ENCODE measurements around the gene ZP4. TPM values are rescaled to one million over a fixed set of nuclear protein-coding genes. Genes with fewer than 3 reads are reported as not detected.

Gene ZP4
- polyA plus RNA-seq, 1 experiment: not detected

DNA sequence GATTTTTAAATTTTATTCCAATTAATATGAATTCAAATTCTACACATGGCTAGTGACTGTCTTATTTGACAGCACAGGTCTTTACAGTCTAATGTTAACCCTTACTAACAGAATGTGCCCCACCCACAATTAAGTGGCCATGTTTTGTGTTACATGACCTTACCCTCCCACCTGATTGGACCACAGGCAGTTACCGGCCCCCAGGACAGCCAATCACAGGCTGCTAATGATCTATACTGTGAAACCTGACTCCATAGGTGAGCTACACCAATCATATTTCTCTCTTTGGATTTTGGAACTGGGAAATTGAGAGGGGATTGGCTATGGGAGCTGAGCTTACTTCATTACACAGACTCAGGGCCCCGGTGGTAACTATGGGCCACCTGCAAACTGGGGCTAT, 27.5 kb downstream of the ZP4 start:
- DNase-seq (ENCODE audit: low read depth): no peak
- Histone ChIP-seq H3K27me3 (ENCODE audit: control insufficient read depth, insufficient read depth, low read length) (no peaks in the 10 kb centered on the region), H3K36me3 (ENCODE audit: control insufficient read depth, insufficient read depth, low read length) (no peaks in the 10 kb centered on the region), H3K4me3 (ENCODE audit: low read depth, low read length) (no peak overlapping the region)
- ChIA-PET CTCF (no interaction called here), POLR2A (no interaction called here)
- TF ChIP-seq, protein P1, sequence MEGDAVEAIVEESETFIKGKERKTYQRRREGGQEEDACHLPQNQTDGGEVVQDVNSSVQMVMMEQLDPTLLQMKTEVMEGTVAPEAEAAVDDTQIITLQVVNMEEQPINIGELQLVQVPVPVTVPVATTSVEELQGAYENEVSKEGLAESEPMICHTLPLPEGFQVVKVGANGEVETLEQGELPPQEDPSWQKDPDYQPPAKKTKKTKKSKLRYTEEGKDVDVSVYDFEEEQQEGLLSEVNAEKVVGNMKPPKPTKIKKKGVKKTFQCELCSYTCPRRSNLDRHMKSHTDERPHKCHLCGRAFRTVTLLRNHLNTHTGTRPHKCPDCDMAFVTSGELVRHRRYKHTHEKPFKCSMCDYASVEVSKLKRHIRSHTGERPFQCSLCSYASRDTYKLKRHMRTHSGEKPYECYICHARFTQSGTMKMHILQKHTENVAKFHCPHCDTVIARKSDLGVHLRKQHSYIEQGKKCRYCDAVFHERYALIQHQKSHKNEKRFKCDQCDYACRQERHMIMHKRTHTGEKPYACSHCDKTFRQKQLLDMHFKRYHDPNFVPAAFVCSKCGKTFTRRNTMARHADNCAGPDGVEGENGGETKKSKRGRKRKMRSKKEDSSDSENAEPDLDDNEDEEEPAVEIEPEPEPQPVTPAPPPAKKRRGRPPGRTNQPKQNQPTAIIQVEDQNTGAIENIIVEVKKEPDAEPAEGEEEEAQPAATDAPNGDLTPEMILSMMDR (IDR thresholded peaks at IDR 0.05; ENCODE audit: insufficient read depth, low read depth, low read length): no peak

GRCh38 chr1:237861944-237862343, 28.8 kb downstream of the ZP4 start:
- Histone ChIP-seq H3K36me3 (ENCODE audit: control insufficient read depth, insufficient read depth, low read length) (no peaks in the 10 kb centered on the region), H3K4me3 (ENCODE audit: low read depth, low read length) (no peak overlapping the region), H3K27me3 (ENCODE audit: control insufficient read depth, insufficient read depth, low read length) (no peaks in the 10 kb centered on the region)
- DNase-seq (ENCODE audit: low read depth): no peak
- ChIA-PET POLR2A (no interaction called here), CTCF (no interaction called here)
- TF ChIP-seq, protein P1 (IDR thresholded peaks at IDR 0.05; ENCODE audit: insufficient read depth, low read depth, low read length): no peak

DNA sequence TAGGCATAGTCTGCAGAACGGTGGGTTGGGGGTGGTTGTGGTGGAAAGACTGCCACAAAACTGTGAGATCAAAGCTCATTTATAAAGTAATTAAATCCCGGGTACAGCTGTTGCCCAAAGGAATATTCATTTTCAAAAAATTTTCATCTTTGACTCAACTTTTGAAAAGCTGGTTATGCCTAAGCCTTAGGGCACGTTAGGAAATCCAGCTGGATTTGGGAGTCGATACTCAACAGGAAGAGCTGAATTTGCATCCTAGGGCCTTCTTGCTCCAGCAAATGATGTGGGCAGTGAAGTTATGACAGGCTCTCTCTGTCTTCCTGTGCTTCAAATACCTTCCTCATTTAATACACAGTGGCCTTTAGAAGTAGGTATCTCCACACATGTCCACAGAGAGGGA, 31.7 kb downstream of the ZP4 start:
- H3K27me3 ChIP-seq (ENCODE audit: control insufficient read depth, insufficient read depth, low read length): no peaks in the 10 kb centered on the region
- ChIA-PET CTCF (no interaction called here), POLR2A (no interaction called here)
- TF ChIP-seq, protein P1 (IDR thresholded peaks at IDR 0.05; ENCODE audit: insufficient read depth, low read depth, low read length): no peak
- no peak for DNase-seq (ENCODE audit: low read depth)
- H3K36me3 ChIP-seq (ENCODE audit: control insufficient read depth, insufficient read depth, low read length): no peaks in the 10 kb centered on the region
- H3K4me3 ChIP-seq (ENCODE audit: low read depth, low read length): no peak overlapping the region

DNA sequence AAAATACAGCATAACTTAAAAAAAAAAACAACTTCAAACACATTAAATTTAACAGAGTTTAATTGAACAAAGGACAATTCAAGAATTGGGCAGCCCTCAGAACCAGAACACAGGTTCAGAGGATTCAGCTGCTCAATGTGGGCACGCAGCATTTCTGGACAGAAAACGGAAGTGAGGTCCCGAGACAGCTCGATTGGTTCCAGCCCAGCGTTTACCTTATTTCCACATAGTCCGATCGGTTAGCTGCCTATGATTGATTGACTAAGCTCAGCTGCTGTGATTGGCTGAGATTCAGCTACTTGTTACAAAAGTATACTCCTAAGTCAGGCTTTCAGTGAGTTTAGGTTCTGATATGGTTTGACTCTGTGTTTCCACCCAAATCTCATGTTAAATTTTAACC, 33.3 kb downstream of the ZP4 start:
- DNase-seq (ENCODE audit: low read depth): no peak
- Histone ChIP-seq H3K27me3 (ENCODE audit: control insufficient read depth, insufficient read depth, low read length) (no peaks in the 10 kb centered on the region), H3K4me3 (ENCODE audit: low read depth, low read length) (no peak overlapping the region), H3K36me3 (ENCODE audit: control insufficient read depth, insufficient read depth, low read length) (no peaks in the 10 kb centered on the region)
- TF ChIP-seq, protein P1 (IDR thresholded peaks at IDR 0.05; ENCODE audit: insufficient read depth, low read depth, low read length): no peak
- CTCF ChIA-PET: no interaction called here
- POLR2A ChIA-PET: no interaction called here

DNA sequence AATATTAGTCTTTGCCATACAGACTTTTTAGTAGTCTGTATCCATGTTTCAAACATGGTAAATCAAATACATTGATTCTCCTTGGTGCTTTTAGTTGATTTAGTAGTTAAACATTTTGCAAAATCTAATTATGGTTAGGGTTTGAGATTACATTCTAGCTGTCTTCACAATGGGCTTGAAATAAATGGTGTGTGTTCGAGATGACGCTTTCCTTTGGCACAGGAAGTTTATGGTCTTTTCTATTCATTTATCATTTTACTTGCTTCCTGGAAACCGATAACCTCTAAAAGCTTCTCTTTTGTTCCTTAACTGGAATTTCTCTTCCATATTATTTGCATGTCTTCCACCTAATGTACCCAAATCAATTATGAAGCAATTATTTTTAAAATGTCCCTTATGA, 38.4 kb downstream of the ZP4 start:
- POLR2A ChIA-PET: no interaction called here
- H3K4me3 ChIP-seq (ENCODE audit: low read depth, low read length): no peak overlapping the region
- no peaks in the 10 kb centered on the region for H3K27me3 ChIP-seq (ENCODE audit: control insufficient read depth, insufficient read depth, low read length)
- TF ChIP-seq, protein P1 (IDR thresholded peaks at IDR 0.05; ENCODE audit: insufficient read depth, low read depth, low read length): no peak
- no peak for DNase-seq (ENCODE audit: low read depth)
- H3K36me3 ChIP-seq (ENCODE audit: control insufficient read depth, insufficient read depth, low read length): no peaks in the 10 kb centered on the region
- CTCF ChIA-PET: no interaction called here
